Chondrocyte (in vitro differentiated cells): ENCODE results near the gene SF3A2. TPM values are rescaled to one million over a fixed set of nuclear protein-coding genes. Genes with fewer than 3 reads are reported as not detected.
A peak's percentile ranks its signal among the peaks of the same experiment; 100 is the strongest.

Source experiments
- DNase-seq: peaks from one replicate; pipeline ENCODE4 v3.0.0; 2021; ENCODE audit warnings: mixed read lengths, low spot score
- H3K27ac Mint-ChIP-seq: one replicate; pipeline ENCODE4 v1.8.0; 2021; ENCODE audit warnings: mild to moderate bottlenecking, moderate library complexity, mixed read lengths; ENCODE audit not compliant: unreplicated experiment
- H3K27me3 Mint-ChIP-seq: 2 replicates; pipeline ENCODE4 v1.8.0; 2021; ENCODE audit warnings: low read depth, mixed read lengths
- H3K36me3 Mint-ChIP-seq: 2 replicates; pipeline ENCODE4 v1.8.0; 2021; ENCODE audit warnings: low read depth, mixed read lengths
- H3K4me1 Mint-ChIP-seq: 2 replicates; pipeline ENCODE4 v1.8.0; 2021; ENCODE audit warnings: low read depth, mild to moderate bottlenecking, mixed read lengths
- H3K4me3 Mint-ChIP-seq: one replicate; pipeline ENCODE4 v1.8.0; 2021; ENCODE audit warnings: mild to moderate bottlenecking, moderate library complexity, mixed read lengths; ENCODE audit not compliant: unreplicated experiment
- H3K9me3 Mint-ChIP-seq: 2 replicates; pipeline ENCODE4 v1.8.0; 2021; ENCODE audit warnings: low read depth, mixed read lengths
- total RNA-seq: library from RNA; stranded (reverse); gene quantifications from 3 replicates; pipeline ENCODE4 v1.2.1, GENCODE V29; 2021
- TF ChIP-seq, protein P1 (sequence below): fragments of 200-600 bp; sonication (generic); IDR thresholded peaks from 2 replicates; pipeline ENCODE4 v1.5.0; 2021; ENCODE audit warnings: antibody characterized with exemption, mild to moderate bottlenecking, moderate library complexity

Gene SF3A2
- total RNA-seq, 1 donor from 2014 or later: 71.2 TPM

DNA sequence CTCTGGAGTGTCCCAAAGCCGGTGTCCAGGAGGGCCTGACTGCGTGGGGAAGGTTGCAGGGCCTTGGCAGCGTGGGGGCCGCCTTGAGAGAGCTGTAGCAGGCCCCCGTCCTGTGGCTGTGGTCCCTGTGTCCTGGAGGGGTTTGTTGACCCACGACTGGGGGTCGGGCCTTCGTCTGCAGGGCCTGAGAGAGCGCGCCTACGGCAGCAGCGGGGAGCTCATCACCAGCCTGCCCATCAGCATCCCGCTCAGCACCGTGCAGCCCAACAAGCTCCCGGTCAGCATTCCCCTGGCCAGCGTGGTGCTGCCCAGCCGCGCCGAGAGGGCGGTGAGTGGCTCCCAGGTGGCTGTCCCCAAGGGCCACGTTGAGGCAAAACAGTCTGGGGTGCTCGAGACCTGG lies 19.0 kb upstream of the SF3A2 start:
- Mint-ChIP-seq H3K4me3 (no peak overlapping the region), H3K27me3 (no peaks in the 10 kb centered on the region), H3K4me1 (peaks cover 10% of the 10 kb centered on the region), H3K36me3 (peaks cover 24% of the 10 kb centered on the region), H3K9me3 (no peaks in the 10 kb centered on the region), H3K27ac (no peak overlapping the region)
- DNase-seq: no peak
- TF ChIP-seq, protein P1, sequence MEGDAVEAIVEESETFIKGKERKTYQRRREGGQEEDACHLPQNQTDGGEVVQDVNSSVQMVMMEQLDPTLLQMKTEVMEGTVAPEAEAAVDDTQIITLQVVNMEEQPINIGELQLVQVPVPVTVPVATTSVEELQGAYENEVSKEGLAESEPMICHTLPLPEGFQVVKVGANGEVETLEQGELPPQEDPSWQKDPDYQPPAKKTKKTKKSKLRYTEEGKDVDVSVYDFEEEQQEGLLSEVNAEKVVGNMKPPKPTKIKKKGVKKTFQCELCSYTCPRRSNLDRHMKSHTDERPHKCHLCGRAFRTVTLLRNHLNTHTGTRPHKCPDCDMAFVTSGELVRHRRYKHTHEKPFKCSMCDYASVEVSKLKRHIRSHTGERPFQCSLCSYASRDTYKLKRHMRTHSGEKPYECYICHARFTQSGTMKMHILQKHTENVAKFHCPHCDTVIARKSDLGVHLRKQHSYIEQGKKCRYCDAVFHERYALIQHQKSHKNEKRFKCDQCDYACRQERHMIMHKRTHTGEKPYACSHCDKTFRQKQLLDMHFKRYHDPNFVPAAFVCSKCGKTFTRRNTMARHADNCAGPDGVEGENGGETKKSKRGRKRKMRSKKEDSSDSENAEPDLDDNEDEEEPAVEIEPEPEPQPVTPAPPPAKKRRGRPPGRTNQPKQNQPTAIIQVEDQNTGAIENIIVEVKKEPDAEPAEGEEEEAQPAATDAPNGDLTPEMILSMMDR: no peak

DNA sequence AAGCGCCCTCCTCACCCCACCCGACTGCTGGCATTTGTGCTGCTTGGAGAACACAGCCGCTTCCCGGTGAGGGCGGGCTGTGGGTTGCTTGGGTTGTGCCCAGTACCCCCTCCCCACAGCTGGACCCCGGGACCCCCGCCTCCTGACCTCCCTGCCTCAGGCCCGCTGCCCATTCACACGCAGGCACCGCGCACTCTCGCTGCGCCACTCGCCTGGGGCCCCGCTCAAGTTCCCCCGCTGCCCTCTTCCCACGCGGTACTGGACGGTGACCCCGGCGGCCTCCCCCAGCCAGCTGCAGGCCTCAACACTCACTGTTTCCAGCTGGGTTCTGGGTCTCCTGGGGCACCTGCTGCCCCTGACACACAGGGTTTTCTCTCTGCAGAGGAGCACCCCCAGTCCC lies 16.9 kb upstream of the SF3A2 start:
- H3K27me3 Mint-ChIP-seq: no peaks in the 10 kb centered on the region
- H3K36me3 Mint-ChIP-seq: peaks cover 23% of the 10 kb centered on the region
- H3K9me3 Mint-ChIP-seq: no peaks in the 10 kb centered on the region
- H3K27ac Mint-ChIP-seq: no peak overlapping the region
- no peak overlapping the region for H3K4me3 Mint-ChIP-seq
- TF ChIP-seq, protein P1: no peak
- peaks cover 10% of the 10 kb centered on the region for H3K4me1 Mint-ChIP-seq
- DNase-seq: no peak

DNA sequence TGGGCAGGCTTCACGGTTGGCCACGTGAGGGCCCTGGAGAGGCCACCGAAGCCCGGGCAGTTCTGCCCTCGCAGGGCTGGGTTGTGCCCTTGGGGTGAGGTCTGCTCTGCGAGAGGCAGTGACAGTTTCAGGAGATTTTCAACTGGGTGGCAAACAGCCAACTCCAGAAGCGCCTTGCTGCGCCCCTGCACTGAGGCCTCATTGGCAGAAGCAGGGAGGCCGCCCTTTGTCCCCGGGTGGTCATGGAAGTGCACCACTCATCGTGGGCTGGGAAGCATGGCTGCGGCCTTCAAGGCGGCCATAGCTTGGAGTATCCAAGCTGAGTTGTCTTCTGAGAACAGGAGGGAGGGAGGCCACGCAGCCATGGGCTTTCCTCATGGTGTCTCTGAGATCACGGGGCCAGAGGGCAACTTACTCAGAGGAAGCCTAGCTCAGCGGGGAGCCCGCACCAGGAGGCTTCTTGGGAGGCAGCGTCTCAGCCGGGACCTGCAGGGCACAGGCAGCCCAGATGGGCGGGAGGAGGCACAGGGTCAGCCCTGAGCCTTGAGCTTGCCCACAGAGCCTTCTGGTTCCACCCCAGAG lies 15.3 kb upstream of the SF3A2 start:
- H3K36me3 Mint-ChIP-seq: peaks cover 21% of the 10 kb centered on the region
- no peak for DNase-seq
- TF ChIP-seq, protein P1: no peak
- no peaks in the 10 kb centered on the region for H3K9me3 Mint-ChIP-seq
- no peak overlapping the region for H3K4me3 Mint-ChIP-seq
- H3K27me3 Mint-ChIP-seq: no peaks in the 10 kb centered on the region
- no peak overlapping the region for H3K27ac Mint-ChIP-seq
- H3K4me1 Mint-ChIP-seq: peaks cover 10% of the 10 kb centered on the region

DNA sequence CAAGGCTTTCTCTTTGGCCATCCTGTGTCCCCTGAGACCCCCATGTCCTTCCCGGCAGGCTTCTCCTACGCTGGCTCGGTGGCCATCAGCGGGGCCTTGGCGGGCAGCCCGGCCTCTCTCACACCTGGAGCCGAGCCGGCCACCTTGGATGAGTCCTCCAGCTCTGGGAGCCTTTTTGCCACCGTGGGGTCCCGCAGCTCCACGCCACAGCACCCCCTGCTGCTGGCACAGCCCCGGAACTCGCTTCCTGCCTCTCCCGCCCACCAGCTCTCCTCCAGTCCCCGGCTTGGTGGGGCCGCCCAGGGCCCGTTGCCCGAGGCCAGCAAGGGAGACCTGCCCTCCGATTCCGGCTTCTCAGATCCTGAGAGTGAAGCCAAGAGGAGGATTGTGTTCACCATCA lies 14.7 kb upstream of the SF3A2 start:
- Mint-ChIP-seq H3K36me3 (peaks cover 20% of the 10 kb centered on the region), H3K9me3 (no peaks in the 10 kb centered on the region)
- TF ChIP-seq, protein P1: peak; percentile 71

DNA sequence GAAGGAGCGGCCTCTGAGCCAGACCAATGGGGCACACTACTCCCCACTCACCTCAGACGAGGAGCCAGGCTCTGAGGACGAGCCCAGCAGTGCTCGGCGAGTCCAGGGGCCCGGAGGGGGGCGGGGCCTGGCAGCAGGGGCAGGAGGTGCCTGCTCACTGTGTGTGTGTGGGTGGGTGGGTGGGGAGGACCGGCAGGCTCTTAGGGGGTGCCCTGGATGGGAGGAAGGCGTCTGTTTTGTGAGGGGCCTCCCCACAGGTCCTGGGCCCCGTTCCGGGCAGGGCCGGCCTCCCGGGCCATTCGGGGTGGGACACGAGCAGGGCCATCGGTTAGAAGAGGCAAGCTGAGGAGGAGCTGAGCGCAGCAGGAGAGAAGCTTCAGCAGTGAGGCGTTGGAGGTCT lies 13.2 kb upstream of the SF3A2 start:
- H3K27ac Mint-ChIP-seq: no peak overlapping the region
- H3K4me1 Mint-ChIP-seq: peaks cover 10% of the 10 kb centered on the region
- no peaks in the 10 kb centered on the region for H3K9me3 Mint-ChIP-seq
- DNase-seq: no peak
- no peak overlapping the region for H3K4me3 Mint-ChIP-seq
- TF ChIP-seq, protein P1: no peak
- H3K27me3 Mint-ChIP-seq: no peaks in the 10 kb centered on the region
- peaks cover 14% of the 10 kb centered on the region for H3K36me3 Mint-ChIP-seq

More for the DNA sequence above, 14.7 kb upstream of the SF3A2 start:
- Mint-ChIP-seq H3K4me1 (peaks cover 10% of the 10 kb centered on the region), H3K27me3 (no peaks in the 10 kb centered on the region), H3K27ac (no peak overlapping the region), H3K4me3 (no peak overlapping the region)
- DNase-seq: no peak
